ENCODE data around the gene PTPRF.
A peak's percentile ranks its signal among the peaks of the same experiment; 100 is the strongest.
"Not testable (repeated sequence)": the region's sequence is repeated elsewhere in the genome, so short reads cannot be mapped to it uniquely, and the experiment has no call there.

The PTPRF gene

GRCh38 chr1:43638381-43638780 is 107.7 kb downstream of the PTPRF start:
- DNase-seq = not testable (repeated sequence)

DNA sequence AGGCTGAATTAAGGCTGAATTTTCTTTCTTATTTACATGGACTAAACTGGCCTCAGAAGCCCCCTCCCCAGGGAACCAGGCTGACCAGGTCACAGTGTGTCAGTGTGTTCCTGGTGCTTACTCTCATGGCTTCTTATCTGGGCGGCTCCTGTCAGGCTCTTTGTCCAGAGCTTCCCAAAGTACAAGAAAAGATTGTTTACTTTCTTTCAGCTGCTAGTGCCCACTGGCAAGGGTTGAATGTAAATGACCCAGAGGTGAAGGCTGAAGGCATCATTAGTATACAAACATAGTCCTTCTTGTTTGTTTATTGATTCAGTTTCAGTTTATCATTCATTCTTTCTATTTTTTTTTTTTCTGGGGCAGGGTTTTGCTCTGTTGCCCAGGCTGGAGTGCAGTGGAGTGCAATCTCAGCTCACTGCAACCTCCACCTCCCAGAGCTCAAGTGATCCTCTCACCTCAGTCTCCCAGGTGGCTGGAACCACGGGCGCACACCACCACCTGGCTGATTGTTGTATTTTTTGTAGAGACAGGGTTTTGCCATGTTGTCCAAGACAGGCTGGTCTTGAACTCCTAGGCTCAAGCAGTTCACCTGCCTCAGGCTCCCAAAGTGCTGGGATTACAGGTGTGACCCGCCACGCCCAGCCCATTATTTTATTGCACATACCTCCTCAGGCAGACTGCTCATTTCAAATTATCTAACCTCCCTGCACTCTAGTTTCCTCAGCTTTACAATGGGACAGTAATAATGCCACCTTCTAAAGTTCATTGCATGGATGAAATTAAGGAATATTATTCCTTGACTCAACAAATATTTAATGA is 109.5 kb downstream of the PTPRF start:
- DNase-seq = no peak

DNA sequence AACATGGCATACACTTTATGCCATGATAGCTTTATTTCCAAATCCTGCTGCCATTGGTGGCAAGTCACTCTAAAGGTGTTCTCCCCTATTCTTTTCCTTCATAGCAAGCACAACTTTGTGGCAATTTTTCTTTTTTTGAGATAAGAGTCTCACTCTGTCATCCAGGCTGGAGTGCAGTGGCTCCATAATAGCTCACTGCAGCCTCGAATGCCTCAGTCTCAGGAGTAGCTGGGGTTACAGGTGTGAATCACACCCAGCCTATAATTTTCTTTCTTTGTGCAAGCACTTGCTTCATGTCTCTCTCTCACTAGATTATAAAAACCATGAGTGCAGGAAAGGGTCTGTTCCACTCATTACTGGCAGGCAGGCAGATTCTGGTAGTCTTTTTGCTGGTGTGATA is 113.9 kb downstream of the PTPRF start:
- DNase-seq = no peak

GRCh38 chr1:43645461-43645860 is 114.8 kb downstream of the PTPRF start:
- DNase-seq = no peak

DNA sequence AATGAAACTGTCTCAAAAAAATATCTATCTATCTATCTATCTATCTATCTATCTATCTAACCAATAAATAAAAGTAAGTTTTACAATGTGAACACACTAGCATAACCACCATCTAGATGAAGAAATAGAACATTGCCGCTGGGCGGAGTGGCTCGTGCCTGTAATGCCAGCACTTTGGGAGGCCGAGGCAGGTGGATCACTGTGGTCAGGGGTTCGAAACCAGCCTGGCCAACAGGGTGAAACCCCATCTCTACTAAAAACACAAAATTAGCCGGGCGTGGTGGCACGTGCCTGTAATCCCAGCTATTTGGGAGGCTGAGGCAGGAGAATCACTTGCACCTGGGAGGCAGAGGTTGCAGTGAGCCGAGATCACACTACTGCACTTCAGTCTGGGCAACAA is 116.6 kb downstream of the PTPRF start:
- DNase-seq = not testable (repeated sequence)

DNA sequence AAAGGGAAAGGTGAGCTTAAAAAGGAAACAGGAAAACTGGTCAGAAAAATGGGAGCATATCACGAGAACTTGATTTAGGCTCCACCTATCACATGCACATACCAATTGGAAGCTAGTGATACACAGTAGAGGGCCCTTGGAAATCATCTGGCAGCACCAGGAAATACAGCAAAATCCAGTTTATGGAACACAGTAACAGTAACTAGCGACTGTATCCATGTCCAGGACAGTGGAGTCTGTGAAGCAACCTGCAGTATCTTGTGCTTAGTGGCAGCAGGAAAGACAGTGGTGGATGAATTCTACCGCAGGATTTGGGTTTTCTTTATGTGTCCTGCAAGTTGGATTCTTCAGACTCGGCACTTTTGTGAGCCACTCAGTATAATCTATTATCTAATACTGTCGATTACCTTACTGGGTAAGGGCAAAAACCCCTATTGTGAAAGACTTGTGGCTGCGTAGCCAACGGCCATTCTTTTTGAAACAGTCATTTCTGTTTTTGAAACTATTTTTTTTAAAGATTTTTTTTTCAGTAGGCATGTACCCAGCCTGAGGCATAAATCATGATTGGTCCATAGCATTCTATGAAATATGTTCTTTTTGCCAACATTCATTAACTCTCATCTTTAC is 117.7 kb downstream of the PTPRF start:
- DNase-seq = no peak

DNA sequence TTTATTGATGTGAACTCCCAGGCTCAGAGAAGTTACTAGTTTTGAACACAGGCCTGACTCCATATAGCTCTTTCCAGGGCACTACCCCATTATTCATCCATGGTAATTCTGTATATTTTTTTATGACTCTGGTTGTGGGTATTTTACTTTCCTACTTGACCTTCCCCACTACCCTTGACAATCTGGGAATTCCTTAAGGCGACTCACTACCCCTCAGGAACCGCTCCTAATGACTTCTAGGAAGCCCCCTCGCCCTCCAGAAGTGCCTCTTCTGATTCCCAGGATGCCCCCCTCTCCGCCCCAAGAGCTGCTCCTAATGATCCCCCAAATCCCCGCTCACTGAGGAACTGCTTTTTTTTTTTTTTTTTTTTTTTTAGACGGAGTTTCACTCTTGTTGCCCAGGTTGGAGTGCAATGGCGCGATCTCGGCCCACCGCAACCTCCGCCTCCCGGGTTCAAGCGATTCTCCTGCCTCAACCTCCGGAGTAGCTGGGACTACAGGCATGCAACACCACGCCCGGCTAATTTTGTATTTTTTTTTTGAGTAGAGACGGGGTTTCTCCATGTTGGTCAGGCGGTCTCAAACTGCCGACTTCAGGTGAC is 118.3 kb downstream of the PTPRF start:
- no peak for DNase-seq

DNA sequence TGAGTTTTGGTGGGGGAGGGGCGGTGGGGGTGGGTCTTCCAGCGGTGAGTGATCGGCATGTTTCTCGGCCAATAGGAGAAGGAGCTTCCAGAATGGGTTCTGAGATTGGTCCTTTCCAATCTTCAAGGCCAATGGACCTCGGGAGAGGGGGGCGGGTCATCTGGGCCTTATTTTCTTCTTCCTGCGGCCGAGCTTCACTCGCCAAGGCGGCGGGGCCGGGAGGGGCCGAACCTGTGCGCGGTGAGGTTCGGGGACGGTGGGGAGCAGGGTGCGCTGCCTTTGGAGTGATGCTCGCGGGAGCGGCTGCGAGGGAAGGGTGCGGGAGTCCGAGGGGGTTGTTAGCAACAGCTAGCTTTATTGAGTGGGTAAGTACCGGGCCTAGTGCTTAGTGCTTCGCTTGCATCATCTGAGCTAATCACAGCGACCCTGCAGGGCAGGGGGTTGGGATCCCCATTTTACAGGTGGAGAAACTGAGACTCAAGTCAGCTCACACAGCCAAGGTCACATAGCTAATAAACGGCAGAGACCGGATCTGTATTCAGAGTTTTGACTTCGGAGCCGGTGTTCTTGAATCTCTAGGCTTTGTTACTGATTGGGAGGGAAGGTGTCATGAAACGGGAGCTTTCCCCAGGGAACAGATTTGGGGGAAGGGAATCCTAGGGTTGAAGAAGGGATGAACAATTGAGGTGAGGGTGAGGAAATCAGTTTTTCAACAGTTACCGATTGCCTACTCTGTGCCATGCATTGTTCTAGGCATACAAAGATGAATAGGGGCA is 119.8 kb downstream of the PTPRF start:
- peak; percentile 93 for DNase-seq

- peak; percentile 25 for DNase-seq
Measured at GRCh38 chr1:43651188-43651587, 120.5 kb downstream of the PTPRF start.

GRCh38 chr1:43651902-43652301 is 121.2 kb downstream of the PTPRF start:
- DNase-seq = no peak

DNA sequence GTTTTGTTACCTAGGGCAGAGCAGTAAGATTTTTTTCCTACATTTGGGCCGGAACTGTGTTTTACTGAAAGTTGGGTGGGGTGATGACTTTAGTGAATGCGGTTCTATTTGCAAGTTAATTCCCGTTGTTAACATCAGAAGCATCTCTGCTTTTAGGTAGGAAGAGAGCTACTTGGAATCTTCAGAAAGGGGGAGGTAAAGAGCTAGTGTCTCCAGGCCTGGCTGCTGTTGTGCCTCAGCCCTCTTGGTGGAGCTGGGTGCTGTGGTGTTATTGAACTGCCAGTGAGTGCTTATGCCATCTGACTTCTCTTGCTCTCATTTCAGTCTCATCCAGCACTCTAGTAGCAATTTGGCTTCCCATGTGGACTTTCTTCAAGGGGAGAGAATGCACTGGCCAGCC is 122.7 kb downstream of the PTPRF start:
- DNase-seq = no peak

GRCh38 chr1:43653893-43654292 is 123.2 kb downstream of the PTPRF start:
- DNase-seq = no peak

DNA sequence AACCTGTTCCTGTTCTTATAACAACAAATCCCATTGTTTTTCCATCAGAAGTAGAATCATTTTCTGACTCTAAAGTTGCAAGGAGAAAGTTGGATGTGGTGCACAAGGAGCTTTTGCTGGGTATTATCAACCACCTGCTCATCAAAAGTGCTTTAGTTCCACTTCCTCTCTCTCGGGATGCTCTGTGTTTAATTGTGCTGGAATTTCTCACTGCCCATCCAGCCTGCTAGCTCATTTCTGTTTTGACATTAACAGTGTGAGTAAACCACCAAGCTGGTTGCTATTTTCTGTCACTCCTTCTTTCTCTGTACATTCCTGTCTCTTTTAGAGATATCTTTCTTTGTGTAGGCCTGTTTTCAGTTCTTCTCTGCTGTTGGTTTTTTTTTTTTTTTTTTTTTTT is 125.3 kb downstream of the PTPRF start:
- no peak for DNase-seq

GRCh38 chr1:43659212-43660166 is 128.8 kb downstream of the PTPRF start:
- no peak for DNase-seq

- no peak for DNase-seq
Measured at GRCh38 chr1:43660355-43660754, 129.7 kb downstream of the PTPRF start.

DNA sequence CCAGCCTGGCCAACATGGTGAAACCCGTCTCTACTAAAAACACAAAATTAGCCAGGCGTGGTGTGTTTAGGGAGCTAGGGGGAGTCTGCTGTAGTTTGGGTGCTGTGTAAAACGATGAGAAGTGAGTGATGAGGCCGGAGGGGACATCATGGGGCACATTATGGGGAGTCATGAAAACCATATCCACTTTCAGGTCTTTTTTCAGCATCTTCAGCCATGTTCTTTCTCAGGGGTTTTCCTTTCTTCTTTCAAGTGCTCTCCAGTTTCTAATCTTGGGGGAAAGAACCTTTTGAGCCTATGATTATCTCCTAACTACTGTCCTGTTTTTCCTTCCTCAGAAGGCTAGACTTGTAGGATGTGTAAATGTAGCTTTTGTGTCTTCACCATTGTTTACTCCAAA is 133.7 kb downstream of the PTPRF start:
- no peak for DNase-seq

GRCh38 chr1:43666608-43667007 is 135.9 kb downstream of the PTPRF start:
- DNase-seq = no peak

- no peak for DNase-seq
Measured at GRCh38 chr1:43668956-43669355, 138.3 kb downstream of the PTPRF start.

GRCh38 chr1:43669878-43670277 is 139.2 kb downstream of the PTPRF start:
- no peak for DNase-seq

GRCh38 chr1:43671193-43671592 is 140.5 kb downstream of the PTPRF start:
- DNase-seq = no peak

GRCh38 chr1:43671626-43672330 is 141.1 kb downstream of the PTPRF start:
- no peak for DNase-seq

DNA sequence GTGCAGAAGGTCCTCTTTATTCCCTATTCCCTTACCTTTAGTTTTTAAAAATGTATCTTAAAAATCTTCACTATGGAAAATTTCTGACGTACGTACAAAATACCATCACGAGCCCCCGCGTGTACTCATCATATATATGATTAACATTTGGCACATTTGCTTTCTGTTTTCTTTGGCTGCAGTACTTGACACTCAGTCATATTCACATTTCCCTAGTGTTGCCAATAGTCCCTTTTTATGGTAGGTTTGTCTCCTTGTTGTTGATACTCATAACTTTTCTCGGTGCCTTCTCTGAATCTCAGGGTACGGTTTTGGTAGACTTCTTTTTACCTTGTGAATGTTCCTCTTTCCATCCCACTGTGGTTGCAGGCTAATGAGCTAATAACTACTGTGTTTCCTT is 142.6 kb downstream of the PTPRF start:
- no peak for DNase-seq
